ENCODE results near the gene TOX2.

DNA sequence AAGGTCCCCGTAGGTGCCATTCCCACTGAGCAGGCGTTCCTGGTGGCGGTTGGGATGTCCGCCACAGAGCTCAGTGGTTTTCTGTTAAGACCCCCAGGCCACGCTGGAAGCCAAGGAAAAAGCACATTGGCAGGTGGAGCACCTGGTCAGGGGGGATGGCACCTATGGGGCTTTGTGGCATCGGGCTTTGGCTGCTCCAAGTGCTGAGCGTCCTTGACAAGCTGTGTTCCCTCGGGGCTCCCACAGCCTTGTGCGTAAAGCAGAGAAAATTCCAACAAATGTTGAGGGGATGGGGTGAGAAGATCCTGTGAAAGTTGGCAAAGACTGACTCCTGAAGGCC lies 137.0 kb downstream of the TOX2 start:
- TF ChIP-seq, protein P1, sequence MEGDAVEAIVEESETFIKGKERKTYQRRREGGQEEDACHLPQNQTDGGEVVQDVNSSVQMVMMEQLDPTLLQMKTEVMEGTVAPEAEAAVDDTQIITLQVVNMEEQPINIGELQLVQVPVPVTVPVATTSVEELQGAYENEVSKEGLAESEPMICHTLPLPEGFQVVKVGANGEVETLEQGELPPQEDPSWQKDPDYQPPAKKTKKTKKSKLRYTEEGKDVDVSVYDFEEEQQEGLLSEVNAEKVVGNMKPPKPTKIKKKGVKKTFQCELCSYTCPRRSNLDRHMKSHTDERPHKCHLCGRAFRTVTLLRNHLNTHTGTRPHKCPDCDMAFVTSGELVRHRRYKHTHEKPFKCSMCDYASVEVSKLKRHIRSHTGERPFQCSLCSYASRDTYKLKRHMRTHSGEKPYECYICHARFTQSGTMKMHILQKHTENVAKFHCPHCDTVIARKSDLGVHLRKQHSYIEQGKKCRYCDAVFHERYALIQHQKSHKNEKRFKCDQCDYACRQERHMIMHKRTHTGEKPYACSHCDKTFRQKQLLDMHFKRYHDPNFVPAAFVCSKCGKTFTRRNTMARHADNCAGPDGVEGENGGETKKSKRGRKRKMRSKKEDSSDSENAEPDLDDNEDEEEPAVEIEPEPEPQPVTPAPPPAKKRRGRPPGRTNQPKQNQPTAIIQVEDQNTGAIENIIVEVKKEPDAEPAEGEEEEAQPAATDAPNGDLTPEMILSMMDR (IDR thresholded peaks at IDR 0.05): no peak
- no peak for TF ChIP-seq POLR2A (IDR thresholded peaks at IDR 0.05)

Data from ovary (tissue), 3 donors.